ENCODE measurements around the gene SOX6. TPM values are rescaled to one million over a fixed set of nuclear protein-coding genes. Genes with fewer than 3 reads are reported as not detected.
"Not testable (repeated sequence)": the region's sequence is repeated elsewhere in the genome, so short reads cannot be mapped to it uniquely, and the experiment has no call there.

Gene SOX6
- total RNA-seq, 2 experiments from 2014 or later = 0.21 TPM; not detected in 1

DNA sequence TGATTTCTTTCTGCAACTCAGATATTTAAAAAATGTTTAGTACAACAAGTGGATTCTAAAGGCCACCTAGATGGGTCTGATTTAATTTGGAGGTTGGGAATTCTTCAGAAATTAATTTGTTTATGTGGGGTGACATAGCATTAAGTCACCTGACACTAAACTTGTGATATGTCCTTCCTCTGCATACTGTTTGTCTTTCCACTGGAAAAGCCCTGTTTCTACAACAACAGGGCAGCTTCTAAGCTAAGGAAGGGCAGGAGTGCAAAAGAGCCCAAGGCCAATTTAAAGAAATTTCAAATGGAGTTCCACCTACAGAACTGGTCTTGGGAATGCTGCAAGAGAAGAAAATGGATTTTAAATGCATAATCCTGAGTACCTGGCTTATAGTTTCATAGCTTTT, 319.2 kb downstream of the SOX6 start:
- H3K36me3 Mint-ChIP-seq = no peaks in the 10 kb centered on the region
- H3K9me3 Mint-ChIP-seq (ENCODE audit: low read depth) = peaks cover 4% of the 10 kb centered on the region
- CTCF ChIA-PET = no interaction called here
- H3K27ac Mint-ChIP-seq = no peak overlapping the region
- no peak for ATAC-seq
- no peaks in the 10 kb centered on the region for H3K4me1 Mint-ChIP-seq
- no peak overlapping the region for H3K4me3 Mint-ChIP-seq
- no peaks in the 10 kb centered on the region for H3K27me3 Mint-ChIP-seq
- no peak for DNase-seq

DNA sequence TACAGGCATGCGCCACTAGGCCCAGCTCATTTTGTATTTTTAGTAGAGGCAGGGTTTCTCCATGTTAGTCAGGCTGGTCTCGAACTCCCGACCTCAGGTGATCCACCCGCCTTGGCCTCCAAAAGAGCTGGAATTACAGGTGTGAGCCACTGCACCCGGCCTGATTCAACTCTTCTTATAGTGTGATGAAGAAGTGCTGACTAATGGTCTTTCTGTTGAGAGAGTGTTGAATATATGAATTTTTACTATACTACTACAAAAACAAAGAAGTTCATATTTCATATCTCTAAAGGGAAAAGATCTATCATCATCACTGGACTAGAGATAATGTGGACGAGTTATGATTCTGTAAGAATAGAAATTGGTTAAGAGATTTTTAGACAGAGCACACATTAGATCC, 320.1 kb downstream of the SOX6 start:
- no peak overlapping the region for H3K4me3 Mint-ChIP-seq
- H3K27me3 Mint-ChIP-seq = no peaks in the 10 kb centered on the region
- no peaks in the 10 kb centered on the region for H3K4me1 Mint-ChIP-seq
- CTCF ChIA-PET = no interaction called here
- DNase-seq (no peak), ATAC-seq (no peak)
- H3K27ac Mint-ChIP-seq = no peak overlapping the region
- H3K9me3 Mint-ChIP-seq (ENCODE audit: low read depth) = peaks cover 4% of the 10 kb centered on the region
- H3K36me3 Mint-ChIP-seq = no peaks in the 10 kb centered on the region

DNA sequence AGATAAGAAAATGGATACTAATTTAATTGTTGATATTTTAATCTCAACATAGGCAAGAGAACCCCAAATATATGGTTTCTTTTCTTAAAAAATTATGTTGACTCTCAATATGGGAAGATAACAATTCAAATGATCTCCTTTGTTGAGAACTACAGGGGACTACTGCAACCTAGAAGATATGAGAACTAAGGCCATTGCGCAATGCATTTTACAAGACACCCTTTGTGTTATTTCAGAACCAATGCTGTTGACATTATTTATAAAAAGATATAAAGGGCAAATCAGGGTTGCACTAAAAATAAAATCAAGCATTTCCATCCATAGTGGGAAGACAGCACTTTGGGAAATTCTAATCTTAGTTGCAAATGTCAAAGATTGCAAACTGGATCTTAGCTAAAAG, 322.3 kb downstream of the SOX6 start:
- Mint-ChIP-seq H3K27ac (no peak overlapping the region), H3K9me3 (ENCODE audit: low read depth) (peaks cover 4% of the 10 kb centered on the region), H3K4me3 (no peak overlapping the region), H3K36me3 (no peaks in the 10 kb centered on the region), H3K27me3 (no peaks in the 10 kb centered on the region), H3K4me1 (no peaks in the 10 kb centered on the region)
- CTCF ChIA-PET = no interaction called here
- ATAC-seq (no peak), DNase-seq (no peak)

DNA sequence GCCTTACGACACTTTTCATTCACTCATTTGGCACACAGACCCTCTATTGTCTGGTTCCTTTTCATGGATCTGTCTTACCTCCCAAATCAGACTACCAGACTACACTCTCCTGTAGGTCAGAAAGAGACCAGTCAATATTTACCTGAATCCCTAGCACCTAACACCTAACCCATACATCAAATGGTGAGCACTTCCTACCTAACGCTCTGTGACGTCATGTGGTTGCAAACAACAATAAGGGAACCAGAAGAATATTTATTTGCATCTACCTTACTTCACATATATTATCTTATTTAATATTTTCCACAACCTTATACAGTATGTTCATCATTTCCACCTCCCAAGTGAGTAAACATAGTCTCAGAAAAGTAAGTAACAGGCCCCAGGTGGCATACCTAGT, 323.4 kb downstream of the SOX6 start:
- no peak overlapping the region for H3K27ac Mint-ChIP-seq
- H3K36me3 Mint-ChIP-seq = no peaks in the 10 kb centered on the region
- no peaks in the 10 kb centered on the region for H3K27me3 Mint-ChIP-seq
- ATAC-seq (no peak), DNase-seq (no peak)
- H3K4me3 Mint-ChIP-seq = no peak overlapping the region
- CTCF ChIA-PET = no interaction called here
- no peaks in the 10 kb centered on the region for H3K4me1 Mint-ChIP-seq
- H3K9me3 Mint-ChIP-seq (ENCODE audit: low read depth) = peaks cover 4% of the 10 kb centered on the region

DNA sequence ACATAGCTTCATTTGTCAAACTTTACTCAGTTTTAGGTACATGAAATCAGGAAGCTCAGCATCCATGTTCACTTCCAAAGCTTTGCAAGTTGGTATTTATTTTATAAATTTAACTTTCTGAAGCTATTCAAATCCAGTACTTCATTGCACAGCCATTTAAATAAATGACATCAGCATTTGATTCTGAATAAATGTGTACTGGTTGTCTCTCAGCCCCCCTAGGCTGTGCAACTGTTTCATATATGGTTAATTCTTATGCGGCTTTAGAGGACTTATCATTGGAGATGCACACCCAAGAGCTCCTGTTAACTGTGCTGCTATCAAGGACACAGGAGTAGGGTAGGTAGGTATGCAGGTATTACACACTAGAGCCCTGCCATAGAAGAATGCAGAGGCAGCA, 325.1 kb downstream of the SOX6 start:
- no peak for ATAC-seq
- no peak overlapping the region for H3K27ac Mint-ChIP-seq
- H3K36me3 Mint-ChIP-seq = no peaks in the 10 kb centered on the region
- H3K4me1 Mint-ChIP-seq = no peaks in the 10 kb centered on the region
- no peak for DNase-seq
- H3K27me3 Mint-ChIP-seq = no peaks in the 10 kb centered on the region
- no peak overlapping the region for H3K4me3 Mint-ChIP-seq
- CTCF ChIA-PET = no interaction called here
- H3K9me3 Mint-ChIP-seq (ENCODE audit: low read depth) = peaks cover 4% of the 10 kb centered on the region

DNA sequence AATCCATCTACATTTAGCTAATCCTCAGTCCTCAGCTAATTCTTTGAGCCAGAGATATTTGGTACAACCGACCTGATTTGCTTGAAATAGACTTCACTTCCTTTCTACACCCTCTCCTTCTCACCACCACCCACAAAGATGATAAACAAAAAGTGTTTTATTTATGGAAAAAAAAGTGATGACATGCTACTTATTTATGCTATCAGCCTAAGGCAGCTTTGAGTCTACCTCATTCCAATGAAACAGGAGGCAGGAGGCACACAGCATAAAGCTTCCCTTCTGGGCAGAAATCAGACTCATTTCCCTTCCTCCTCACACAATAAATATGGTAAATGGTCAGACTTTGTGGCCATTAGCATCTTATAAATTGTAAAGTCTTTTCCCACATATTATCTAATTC, 325.7 kb downstream of the SOX6 start:
- Mint-ChIP-seq H3K36me3 (no peaks in the 10 kb centered on the region), H3K9me3 (ENCODE audit: low read depth) (peaks cover 4% of the 10 kb centered on the region), H3K4me3 (no peak overlapping the region), H3K4me1 (no peaks in the 10 kb centered on the region), H3K27me3 (no peaks in the 10 kb centered on the region), H3K27ac (no peak overlapping the region)
- CTCF ChIA-PET = no interaction called here
- no peak for ATAC-seq
- DNase-seq = no peak

DNA sequence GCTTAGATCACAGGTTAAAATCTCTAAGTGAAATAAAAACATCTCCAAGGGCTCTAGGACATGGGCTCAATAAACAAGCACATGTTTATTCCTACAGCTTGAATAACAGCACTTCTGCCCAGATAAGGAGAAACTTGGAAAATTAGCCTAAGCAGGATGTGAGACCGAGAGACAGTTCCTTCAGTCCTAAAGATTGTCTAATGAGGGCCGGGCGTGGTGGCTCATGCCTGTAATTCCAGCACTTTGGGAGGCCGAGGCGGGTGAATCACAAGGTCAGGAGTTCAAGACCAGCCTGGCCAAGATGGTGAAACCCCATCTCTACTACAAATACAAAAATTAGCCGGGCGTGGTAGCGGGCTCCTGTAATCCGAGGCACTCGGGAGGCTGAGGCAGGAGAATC, 327.2 kb downstream of the SOX6 start:
- not testable (repeated sequence) for H3K27me3 Mint-ChIP-seq; H3K36me3 Mint-ChIP-seq; H3K4me1 Mint-ChIP-seq; ATAC-seq; H3K4me3 Mint-ChIP-seq; DNase-seq; H3K9me3 Mint-ChIP-seq (ENCODE audit: low read depth); H3K27ac Mint-ChIP-seq
- CTCF ChIA-PET = interaction anchor here (1.2 kb wide), 1 partner anchor 13 kb away, joined by 3 read pairs; no protein-coding TSS in a partner anchor

DNA sequence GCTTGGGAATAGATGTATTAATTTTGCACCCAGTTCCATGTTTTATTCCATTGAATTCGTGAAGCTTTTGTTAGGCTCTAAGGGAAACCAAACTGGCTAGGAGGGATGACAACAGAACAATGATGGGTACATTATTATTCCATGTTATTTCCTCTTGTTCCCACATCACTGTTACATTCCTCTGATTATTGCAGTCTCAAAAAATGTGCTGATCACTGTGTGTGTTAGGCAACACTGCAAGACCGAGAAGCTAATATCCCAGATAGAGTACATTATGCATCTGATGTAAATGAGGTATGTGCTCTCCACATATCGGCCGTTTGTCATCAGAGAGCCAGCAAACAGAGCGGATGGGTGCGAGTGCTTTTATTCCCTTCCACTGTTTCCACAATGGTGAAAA, 327.9 kb downstream of the SOX6 start:
- Mint-ChIP-seq H3K27me3 (no peaks in the 10 kb centered on the region), H3K27ac (no peak overlapping the region), H3K36me3 (no peaks in the 10 kb centered on the region), H3K9me3 (ENCODE audit: low read depth) (peaks cover 3% of the 10 kb centered on the region), H3K4me3 (no peak overlapping the region), H3K4me1 (no peaks in the 10 kb centered on the region)
- CTCF ChIA-PET = interaction anchor here (1.2 kb wide), 1 partner anchor 14 kb away, joined by 3 read pairs; no protein-coding TSS in a partner anchor
- DNase-seq (no peak), ATAC-seq (no peak)

DNA sequence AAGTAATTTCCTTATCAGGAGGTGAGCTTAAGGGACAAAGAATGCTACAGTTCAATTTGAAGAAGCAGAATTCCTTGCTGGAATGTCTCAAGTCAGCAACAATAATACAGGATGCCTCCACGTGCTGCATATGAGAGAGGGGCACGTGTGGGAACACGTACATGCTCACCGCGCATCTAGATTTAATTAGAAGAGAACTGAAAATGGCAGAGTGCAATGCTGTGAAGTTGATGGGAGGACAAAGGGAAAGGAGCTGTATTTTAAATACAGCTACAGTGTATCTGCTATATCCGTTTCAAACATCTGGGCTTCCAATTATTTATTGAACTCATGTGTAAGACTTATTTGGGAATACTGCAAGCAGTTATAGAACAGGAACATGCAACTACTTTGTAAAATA, 328.7 kb downstream of the SOX6 start:
- CTCF ChIA-PET = no interaction called here

DNA sequence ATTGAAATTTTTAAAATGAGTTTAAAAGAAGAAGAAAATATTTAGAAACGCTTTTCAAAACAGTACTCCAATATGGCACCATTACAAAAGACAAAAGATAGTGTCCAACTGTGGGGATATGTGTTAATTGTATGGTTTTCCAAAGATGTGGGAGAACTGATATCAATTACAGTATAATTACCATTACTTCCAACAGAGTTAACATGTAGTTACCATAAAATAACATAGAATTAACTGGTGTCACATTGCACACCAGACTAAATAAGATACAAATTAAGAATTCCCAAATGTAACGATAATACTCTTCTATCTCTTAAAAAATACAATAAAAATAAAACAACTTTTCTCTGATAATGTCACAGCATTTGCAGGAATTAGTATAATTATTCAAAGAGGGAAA, 329.5 kb downstream of the SOX6 start:
- no peak overlapping the region for H3K27ac Mint-ChIP-seq
- H3K4me3 Mint-ChIP-seq = no peak overlapping the region
- H3K36me3 Mint-ChIP-seq = no peaks in the 10 kb centered on the region
- H3K27me3 Mint-ChIP-seq = no peaks in the 10 kb centered on the region
- no peaks in the 10 kb centered on the region for H3K9me3 Mint-ChIP-seq (ENCODE audit: low read depth)
- H3K4me1 Mint-ChIP-seq = no peaks in the 10 kb centered on the region
- CTCF ChIA-PET = no interaction called here
- ATAC-seq (no peak), DNase-seq (no peak)

More for the DNA sequence above, 328.7 kb downstream of the SOX6 start:
- no peaks in the 10 kb centered on the region for H3K36me3 Mint-ChIP-seq
- H3K4me1 Mint-ChIP-seq = no peaks in the 10 kb centered on the region
- H3K27me3 Mint-ChIP-seq = no peaks in the 10 kb centered on the region
- ATAC-seq = no peak
- no peaks in the 10 kb centered on the region for H3K9me3 Mint-ChIP-seq (ENCODE audit: low read depth)
- H3K4me3 Mint-ChIP-seq = no peak overlapping the region
- DNase-seq = no peak
- no peak overlapping the region for H3K27ac Mint-ChIP-seq

DNA sequence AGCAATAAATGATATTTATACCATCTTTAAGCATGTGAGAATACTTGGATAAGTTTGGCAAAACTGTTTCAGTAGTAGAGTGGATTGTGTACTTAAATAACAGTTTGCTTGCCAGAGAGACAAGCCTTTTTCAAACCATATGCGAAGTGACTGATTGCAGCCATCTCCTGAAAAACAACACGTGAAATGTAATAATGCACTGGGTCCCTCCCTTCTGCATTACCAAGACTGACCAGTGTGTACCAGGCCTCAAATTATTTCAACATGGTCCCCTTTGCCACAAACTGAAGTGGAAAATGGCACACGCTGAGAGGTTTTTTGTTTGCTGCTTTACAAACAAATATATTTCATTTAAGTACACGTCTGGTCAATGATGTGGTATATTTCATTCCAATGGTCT, 337.4 kb downstream of the SOX6 start:
- Mint-ChIP-seq H3K27ac (no peak overlapping the region), H3K27me3 (no peaks in the 10 kb centered on the region), H3K36me3 (no peaks in the 10 kb centered on the region), H3K4me1 (no peaks in the 10 kb centered on the region), H3K4me3 (no peak overlapping the region), H3K9me3 (ENCODE audit: low read depth) (no peaks in the 10 kb centered on the region)
- CTCF ChIA-PET = interaction anchor here (0.6 kb wide), 1 partner anchor 587 kb away, joined by 3 read pairs; no protein-coding TSS in a partner anchor
- ATAC-seq (no peak), DNase-seq (no peak)

DNA sequence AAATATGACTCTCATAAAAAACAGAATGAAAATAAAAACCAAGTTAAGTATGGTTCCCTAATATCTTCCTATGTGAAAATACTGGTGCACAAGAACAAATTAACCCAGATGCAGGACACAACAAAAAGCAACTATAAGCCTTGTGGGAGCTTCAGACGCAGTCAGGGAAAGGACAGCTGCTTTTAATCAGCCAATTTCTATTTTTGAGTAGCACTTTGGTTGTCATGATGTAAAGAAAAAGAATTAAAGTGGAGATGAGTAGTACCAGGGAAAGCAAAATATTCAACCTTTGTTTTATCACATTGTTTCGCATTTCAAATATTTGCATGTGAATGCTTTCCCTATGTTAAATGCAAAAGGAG, 339.9 kb downstream of the SOX6 start:
- DNase-seq (no peak), ATAC-seq (no peak)
- CTCF ChIA-PET = no interaction called here
- Mint-ChIP-seq H3K36me3 (no peaks in the 10 kb centered on the region), H3K27me3 (no peaks in the 10 kb centered on the region), H3K9me3 (ENCODE audit: low read depth) (no peaks in the 10 kb centered on the region), H3K4me3 (no peak overlapping the region), H3K27ac (no peak overlapping the region), H3K4me1 (no peaks in the 10 kb centered on the region)

DNA sequence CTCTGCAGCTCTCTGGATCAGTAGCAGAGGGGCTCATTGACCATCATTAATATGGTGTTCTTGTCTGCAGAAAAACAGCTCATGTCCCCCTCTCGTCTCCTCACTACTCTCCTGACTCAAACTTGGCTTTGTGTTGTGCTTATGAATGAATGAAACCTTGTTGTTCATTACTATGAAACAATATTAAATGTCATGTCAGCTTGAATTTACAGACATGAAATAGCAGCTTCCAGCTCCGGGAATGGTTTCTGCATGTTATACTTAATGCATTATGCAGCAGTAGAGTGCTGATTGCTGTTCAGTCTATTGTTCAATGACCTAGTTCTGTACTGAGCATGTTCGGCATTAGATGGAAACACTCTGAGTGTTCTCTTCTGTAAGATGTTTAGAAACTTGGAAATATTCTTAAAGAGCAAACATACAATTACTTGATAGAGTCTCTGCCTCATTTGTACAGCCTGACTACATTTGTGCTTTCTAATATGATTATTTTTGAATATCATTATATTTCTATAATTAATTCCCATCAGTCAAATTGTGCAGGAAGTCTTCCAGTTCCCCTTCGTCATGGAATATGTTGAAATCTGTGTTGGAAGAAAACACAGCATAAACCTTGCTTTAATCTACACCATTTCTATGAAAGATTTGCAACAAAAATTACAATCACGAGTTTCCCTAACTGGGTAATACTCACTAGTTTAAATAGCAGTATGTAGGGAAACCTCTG, 340.4 kb downstream of the SOX6 start:
- DNase-seq = no peak
- no peaks in the 10 kb centered on the region for H3K36me3 Mint-ChIP-seq
- H3K9me3 Mint-ChIP-seq (ENCODE audit: low read depth) = no peaks in the 10 kb centered on the region
- no peak overlapping the region for H3K4me3 Mint-ChIP-seq
- no peak for ATAC-seq
- CTCF ChIA-PET = no interaction called here
- H3K27me3 Mint-ChIP-seq = no peaks in the 10 kb centered on the region
- no peaks in the 10 kb centered on the region for H3K4me1 Mint-ChIP-seq
- no peak overlapping the region for H3K27ac Mint-ChIP-seq

DNA sequence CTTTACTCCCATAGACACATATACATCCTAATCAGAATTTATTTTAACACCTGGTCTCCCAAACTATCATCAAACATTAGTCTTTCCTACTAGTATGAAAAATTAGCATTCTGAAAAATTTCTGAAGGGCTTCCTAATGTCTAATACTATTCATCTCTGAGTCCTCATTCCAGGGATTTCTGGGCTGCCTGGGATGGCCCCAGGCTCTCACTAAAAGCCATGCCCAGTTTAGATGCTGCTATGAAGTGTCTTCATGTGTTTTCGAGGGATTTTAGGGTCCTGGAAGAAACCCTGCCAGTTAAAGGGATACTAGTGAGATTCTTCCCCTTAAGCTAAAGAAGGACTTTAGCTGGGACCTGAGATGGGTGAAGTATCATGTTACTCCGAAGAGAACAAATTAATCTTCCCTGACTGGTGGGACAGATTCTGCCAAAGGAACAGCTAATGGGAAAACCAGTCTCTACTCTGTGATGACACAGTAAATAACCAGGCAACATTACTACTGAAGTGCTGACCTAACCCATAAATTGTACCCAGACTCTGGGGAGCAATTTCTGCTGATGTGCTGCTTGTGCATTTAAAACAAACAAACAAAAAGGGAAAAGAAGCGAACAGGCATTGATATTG, 342.6 kb downstream of the SOX6 start:
- Mint-ChIP-seq H3K27me3 (no peaks in the 10 kb centered on the region), H3K36me3 (no peaks in the 10 kb centered on the region), H3K9me3 (ENCODE audit: low read depth) (no peaks in the 10 kb centered on the region), H3K27ac (no peak overlapping the region), H3K4me3 (no peak overlapping the region), H3K4me1 (no peaks in the 10 kb centered on the region)
- CTCF ChIA-PET = no interaction called here
- ATAC-seq = no peak
- no peak for DNase-seq

Data from activated CD8-positive, alpha-beta memory T cell treated with anti-CD3 and anti-CD28 coated beads, Interleukin-2, amount 10 ng/mL, durations not matched to agents 7 days and 5 days (primary cell).